SK-MEL-5 (cell line): ENCODE measurements around the gene TRAF2. TPM values are rescaled to one million over a fixed set of nuclear protein-coding genes. Genes with fewer than 3 reads are reported as not detected.

Experiments
- DNase-seq: peaks from one replicate; pipeline ENCODE4 v3.0.0-alpha.2; 2016; ENCODE audit warnings: low read depth, low spot score
- in situ Hi-C: cut with HindIII; loops from 2 replicates; pipeline ENCODE4 v1.10.0; 2016; ENCODE audit warnings: low sequenced_read_pairs, high pct_unique_total_duplicates, low pct_unique_long_range_greater_than_20kb
- total RNA-seq: library from RNA; depleted of rRNA; stranded (reverse); fragments of >200 nt; shearing (Covaris generic); gene quantifications from 2 replicates; pipeline ENCODE4 v1.2.3, GENCODE V29; 2014

TRAF2 gene
- total RNA-seq, 1 experiment from 2014 or later, result 16.4 TPM

DNA sequence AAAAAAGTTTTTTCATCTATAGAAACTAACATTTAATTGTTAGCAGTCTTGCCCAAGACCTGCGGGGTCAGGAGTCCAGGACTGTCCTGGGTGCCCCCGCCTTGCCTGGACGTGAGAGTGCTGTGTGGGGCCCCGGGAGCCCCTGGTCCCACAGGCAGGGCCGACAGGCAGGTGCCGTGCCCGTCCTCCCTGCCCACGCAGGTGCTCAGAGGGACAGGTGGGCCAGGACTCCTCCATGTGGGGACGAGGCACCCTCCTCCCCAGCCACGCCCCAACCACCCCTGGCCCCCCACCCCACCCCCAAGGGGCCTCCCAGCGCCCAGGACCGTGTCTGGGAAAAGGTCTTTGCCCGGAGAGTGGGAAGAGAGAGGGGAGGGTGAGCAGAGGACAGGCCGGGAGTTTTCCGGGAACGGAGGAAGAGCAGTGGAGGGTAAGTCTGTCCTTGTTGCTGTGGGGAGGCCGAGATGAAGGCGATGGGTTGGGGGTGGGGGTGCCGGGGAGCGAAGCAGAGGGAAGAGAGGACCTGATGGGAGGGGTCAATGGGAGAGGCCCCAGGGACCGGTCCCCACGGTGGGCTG, 63.0 kb downstream of the TRAF2 start:
- DNase-seq, result no peak
- in situ Hi-C loops, result loop anchor here (25.0 kb wide), 2 partner anchors 88 to 137 kb away; partner anchors contain the start of genes ABCA2, FUT7, NPDC1 and RABL6

DNA sequence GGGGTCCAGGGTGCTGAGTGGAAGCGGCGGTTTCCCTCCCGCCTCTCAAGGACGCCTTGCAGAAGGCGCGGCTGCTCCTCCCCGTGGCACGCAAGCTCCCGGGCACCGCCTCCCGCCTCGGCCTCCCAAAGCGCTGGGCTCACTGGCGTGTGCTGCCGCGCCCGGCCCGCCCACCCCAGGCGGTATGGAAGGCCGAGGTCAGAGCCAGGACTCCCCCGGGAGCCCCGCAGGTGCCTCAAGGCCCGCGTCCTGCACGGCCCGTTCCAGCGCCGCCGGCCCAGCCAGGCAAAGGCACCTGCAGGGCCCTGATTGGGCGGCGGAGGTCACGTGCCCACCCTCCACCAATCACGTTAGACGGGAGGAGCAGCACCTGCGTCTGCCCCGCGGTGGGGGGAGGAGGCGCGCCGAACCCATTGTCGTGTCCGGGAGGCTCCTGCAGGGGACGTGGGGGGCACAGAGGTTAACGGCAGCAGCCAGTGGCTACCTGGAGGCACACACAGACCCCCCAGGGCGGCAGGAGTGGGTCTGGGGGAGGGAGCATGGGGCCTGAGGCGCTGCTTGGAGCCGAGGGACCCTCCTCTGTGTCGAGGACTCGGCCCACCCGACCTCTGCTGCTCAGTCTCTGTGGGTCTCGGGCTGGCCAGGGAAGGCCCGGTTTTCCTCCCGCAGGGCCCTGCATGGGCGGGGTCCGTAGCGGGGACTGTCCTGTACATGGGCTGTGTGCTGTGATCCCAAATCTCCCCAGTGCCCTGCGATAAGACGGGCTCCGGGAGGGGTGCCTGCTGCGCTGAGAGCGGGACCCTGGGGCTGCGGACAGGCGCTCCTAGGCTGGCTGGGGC, 63.7 kb downstream of the TRAF2 start:
- in situ Hi-C loops, result loop anchor here (25.0 kb wide), 2 partner anchors 87 to 138 kb away; partner anchors contain the start of genes ABCA2, FUT7, NPDC1 and RABL6
- peak; percentile 91 for DNase-seq

DNA sequence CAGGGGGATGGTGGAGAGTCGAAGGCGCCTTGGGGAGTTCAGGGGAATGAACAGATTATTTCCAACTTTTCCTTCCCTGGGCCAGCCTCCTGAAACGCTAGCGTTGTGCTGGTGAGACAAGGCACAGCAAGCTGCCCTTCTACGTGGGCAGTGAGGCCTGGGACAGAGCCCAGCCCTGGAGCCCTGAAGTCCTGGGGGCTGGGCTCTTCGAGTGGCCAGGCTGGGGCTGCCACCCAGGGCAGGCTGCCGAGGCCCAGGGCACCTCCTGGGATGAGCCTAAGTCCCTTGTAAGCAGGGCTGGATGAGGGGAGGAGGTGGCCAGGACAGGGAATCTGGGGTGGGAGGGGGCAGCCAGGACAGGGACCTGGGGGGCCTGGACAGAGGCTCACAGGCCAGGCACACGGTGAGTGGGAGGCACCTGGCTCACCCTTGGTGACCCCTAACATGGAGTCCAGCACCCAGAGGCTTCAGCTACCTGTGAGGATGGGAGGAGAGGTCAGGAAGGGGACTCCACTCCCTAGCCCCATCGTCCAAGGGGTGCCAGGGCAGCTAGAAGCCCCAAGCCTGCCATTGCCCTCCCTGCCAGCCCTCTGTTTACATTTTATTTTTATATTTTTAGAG, 64.5 kb downstream of the TRAF2 start:
- in situ Hi-C loops, result no loop called here
- DNase-seq, result no peak

DNA sequence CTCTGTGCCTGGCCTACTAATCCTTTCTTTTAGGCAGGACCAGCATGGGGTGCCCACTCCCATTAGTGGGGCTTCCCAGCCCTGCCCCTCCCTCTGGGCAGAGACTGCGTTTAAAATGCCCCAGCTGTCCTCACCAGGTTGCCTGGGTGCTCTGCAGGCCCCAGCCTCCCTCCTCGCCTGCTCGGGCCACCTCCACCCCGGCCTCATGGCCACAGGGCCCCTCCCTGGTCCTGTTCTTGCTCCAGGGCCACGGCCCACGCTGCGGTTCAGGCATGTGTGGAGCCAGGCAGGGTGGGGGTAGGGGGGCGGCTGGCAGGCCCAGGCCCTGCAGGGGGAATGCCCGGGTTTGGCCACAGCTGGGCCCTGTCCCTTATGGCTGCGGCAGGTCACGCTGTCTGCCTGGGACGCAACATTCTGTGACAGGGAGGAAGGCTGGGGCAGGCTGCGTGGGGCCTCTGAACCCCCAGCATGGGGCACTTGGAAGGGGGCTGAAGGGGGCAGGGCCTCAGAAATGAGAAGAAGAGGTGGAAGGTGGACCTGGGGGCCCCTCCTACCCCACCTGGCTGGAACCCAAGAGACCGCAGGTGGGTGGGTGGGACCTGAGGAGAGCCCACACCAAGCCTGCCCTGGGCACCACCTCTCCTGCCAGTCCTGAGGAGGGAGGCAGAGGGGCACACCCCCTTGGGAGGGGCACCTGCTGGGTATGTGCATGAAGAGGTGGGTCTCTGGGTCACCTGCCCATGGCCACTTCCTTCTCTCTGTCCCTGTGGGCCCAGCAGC, 65.4 kb downstream of the TRAF2 start, which contains the start of gene LCN12:
Gene LCN12 (plus strand): TSS at position 733 of the 780 bp plus-strand sequence. CDS start 55 bp downstream, outside the sequence.
- in situ Hi-C loops, result no loop called here
- no peak for DNase-seq

DNA sequence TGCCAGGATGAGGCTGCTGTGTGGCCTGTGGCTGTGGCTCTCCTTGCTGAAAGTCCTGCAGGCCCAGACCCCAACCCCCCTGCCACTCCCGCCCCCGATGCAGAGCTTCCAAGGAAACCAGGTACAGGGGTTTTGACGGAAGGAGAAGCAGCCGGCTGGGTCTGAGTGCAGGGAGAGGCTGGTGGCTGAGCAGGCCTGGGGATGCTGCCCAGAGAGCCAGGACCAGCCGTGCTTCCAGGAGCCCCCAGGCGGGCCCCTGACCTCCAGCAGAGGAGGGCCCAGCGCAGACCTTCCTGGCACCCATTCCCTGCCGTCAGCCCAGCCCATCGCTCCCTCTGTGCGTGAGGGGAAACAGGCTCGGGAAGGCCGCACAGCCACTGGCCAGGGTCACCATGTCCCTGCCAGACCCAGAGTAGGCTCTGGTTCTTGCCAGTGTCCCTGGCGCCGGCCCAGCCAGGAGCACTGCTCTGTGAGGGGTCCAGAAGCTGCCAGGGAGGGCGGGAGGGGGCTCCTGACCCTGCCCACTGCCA, 66.1 kb downstream of the TRAF2 start:
- in situ Hi-C loops, result no loop called here
- no peak for DNase-seq

DNA sequence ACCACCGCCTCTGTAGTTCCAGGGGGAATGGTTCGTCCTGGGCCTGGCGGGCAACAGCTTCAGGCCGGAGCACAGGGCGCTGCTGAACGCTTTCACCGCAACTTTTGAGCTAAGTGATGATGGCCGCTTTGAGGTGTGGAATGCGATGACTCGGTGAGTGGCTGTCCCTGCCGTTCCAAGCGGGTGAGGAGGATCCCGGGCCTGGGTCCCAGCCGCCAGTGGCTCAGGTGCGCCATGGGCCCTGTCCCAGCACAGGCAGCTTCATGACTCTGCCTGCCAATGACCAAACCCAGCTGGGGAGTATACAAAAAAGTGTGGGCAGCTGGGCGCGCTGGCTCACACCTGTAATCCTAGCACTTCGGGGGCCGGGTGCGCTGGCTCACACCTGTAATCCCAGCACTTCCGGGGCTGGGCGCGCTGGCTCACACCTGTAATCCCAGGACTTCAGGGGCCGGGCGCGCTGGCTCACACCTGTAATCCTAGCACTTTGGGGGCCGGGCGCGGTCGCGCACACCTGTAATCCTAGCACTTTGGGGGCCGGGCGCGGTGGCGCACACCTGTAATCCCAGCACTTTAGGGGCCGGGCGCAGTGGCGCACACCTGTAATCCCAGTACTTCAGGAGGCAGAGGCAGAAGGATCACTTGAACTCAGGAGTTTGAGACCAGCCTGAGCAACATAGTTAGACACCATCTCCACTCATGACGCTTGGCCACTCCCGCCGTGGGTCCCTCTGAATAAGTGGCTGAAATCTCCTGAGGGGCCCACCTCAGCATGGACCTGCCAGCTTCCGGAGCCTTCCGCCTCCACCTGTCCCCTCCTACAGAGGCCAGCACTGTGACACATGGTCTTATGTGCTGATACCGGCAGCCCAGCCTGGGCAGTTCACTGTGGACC, 66.8 kb downstream of the TRAF2 start:
- DNase-seq, result no peak
- in situ Hi-C loops, result no loop called here

DNA sequence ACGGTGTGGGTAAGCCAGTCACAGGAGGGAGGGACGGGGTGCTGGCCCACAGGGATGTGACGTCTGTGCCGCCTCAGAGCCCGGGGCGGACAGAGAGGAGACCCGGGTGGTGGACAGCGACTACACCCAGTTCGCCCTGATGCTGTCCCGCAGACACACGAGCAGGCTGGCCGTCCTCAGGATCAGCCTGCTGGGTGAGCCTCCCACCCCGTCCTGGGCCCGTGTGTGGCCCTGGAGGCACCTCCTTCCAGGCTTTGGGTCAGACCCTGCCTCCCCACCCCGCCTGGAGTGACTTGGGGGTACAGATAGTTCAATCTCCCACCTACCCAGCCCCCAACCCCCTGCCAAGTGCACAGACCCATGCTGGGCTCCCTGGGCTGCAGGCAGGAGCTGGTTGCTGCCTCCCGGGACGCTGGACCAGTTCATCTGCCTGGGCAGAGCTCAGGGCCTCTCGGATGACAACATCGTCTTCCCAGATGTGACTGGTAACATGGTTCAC, 67.5 kb downstream of the TRAF2 start:
- in situ Hi-C loops, result no loop called here
- DNase-seq, result no peak

DNA sequence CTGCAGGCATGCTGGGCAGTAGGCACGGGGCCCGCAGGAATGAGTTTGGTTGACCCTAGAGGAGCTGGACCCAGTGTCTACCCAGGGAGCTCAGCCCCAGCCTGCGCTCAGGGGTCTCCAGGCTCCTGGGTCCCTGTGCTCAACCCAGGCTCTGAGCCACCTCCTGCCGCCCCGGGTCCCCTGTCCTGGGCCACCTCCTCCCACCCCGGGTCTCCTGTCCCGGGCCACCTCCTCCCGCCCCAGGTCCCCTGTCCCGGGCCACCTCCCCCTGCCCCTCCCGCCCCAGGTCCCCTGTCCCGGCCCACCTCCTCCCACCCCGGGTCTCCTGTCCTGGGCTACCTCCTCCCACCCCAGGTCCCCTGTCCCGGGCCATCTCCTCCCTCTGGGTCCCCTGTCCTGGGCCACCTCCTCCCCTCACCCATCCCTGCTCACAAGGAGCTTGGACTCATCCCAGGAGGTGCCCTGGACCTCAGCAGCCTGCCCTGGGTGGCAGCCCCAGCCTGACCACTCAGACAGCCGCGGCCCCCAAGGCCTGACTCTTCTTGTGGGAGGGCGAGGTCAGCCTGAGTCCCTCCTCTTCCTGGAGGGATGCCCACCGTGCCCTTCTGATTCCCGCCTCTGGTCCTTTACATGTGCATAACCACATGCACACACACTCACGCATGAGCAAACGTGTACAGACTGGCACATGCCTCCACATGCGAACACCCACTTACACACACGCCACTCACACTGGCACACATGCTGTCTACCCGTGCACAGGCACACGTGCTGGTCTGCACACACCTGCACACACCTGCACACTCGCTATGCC, 68.2 kb downstream of the TRAF2 start:
- DNase-seq, result no peak
- in situ Hi-C loops, result no loop called here

DNA sequence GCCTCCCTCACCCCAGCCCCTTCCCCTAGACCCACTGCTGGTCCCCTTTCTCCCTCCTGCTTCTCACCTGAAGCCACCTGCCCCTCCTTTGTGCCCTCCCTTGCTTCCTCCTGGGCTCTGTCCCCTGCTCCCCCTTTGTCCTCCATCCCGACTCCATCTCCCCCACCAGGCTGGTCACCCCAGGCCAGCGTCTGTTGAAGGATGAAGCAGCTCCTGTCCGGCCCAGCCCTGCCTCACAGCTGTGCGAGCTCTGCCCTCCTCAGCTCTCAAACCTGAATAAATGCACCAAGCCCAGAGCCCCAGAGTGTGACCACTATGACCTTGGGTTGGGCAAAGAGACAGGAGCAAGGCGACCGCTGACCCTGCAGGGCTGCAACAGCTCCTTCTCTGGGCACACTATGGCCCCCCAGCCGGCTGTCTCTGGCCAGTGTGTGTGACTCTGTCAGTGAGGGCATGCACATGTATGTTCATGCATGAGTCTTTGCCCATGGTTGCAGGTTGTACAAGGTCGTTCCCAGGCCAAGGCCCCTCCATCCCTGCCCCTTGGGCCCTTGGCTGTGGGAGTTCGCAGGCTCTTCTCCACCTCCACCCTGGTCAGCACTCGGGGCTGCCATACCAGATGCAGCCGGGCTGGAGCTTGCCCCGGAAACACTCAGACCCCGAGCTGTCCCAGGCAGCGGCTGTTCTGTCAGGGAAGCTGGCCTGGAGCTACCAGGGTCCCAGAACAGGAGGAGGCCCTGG, 69.1 kb downstream of the TRAF2 start:
- DNase-seq, result no peak
- in situ Hi-C loops, result no loop called here

DNA sequence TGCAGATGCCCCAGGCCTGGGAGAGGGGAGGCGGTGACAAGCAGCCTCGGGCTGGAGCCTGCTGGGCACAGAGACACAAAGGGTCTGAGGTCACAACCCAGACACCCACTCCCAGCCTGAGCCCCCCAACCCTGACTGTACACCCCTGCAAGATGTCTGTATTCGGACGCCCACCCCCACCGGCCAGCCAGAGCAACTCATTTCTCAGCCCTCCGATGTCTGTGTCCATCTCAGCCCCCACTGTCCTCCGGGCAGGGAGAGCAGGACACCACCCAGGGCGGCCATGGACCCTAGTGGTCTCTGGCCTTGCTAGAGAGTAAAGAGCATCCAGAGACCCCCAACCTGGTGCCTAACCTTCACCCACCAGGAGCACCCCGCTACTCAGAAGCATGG, 69.6 kb downstream of the TRAF2 start:
- DNase-seq, result no peak
- in situ Hi-C loops, result no loop called here

DNA sequence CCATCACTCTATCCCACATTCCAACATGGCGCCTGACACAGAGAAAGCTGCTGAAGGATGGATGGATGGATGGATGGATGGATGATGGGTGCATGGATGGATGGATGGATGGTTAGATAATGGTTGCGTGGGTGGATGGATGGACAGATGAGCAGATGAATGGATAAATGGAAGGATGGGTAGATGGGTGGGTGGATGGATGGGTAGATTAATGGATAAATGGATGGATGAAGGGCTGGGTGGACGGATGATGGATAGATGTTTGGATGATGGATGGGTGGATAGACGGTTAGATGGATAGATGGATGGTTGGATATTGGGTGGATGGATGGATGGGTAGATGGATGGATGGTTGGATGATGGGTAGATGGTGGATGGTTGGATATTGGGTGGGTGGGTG, 70.3 kb downstream of the TRAF2 start:
- in situ Hi-C loops, result no loop called here
- no peak for DNase-seq

DNA sequence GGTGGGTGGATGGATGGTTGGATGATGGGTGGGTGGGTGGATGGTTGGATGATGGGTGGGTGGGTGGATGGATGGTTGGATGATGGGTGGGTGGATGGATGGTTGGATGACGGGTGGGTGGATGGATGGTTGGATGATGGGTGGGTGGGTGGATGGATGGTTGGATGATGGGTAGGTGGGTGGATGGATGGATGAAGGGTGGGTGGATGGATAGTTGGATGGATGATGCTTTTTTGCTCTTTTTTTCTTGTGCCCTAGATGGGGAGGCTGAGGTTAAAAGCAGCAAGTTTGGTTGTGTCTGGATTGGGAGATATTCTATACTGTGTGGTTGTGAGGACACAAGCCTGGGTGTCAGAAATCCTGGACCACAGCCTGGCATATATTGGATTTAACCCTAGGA, 71.1 kb downstream of the TRAF2 start:
- in situ Hi-C loops, result no loop called here
- no peak for DNase-seq

DNA sequence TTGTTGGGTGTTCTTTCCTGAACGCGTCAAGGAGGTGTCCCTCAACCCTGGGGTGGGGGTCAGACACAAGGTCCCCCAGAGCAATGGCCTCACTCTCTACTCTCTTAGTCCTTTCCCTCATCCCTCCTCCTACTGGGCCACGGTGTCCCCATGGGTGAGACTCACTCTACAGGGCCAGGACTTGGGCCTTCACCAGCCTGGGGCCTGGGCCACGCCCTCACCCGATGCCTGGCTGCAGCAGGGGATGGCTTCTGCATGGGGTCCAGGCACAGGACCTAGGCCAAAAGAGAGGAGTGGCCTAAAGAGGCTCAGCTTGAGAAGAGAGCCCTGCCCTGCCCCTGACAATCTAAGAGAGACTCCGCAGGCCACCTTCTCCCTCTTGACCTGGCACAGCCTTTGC, 71.6 kb downstream of the TRAF2 start:
- DNase-seq, result no peak
- in situ Hi-C loops, result no loop called here

DNA sequence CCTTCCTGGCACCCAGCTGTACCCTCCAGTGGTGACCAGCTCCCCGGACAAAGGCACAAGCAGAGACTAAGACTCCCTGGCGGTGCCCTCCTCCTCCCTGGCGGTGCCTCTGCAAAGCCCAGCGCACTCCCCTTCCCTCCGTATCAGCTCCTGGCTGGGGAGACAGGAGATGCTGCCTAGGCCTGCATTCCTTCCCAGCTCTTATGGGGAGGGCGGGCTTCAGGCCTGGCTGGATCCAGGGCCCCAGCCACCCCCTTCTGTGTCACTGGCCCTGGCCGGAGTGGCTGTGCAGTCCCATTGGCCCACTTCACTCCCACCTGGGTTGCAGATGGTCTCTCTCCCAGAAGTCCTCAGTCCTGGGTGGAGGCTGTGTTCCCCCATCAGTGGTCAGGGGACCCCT, 72.2 kb downstream of the TRAF2 start:
- in situ Hi-C loops, result no loop called here

More for the DNA sequence above, 72.2 kb downstream of the TRAF2 start:
- DNase-seq, result no peak
